Sigmoid colon (tissue), 7 donors: ENCODE measurements around the gene NEMP2. TPM values are rescaled to one million over a fixed set of nuclear protein-coding genes. Genes with fewer than 3 reads are reported as not detected.

Experiments used
- DNase-seq: peaks from one replicate; pipeline ENCODE4 v3.0.0-alpha.2; 2019
- H3K27ac ChIP-seq, 4 donors: fragments of 200-600 bp; sonication (generic); one replicate each; pipeline ENCODE4 v1.5.1; 2016 to 2019; ENCODE audit warnings: mild to moderate bottlenecking in 1 of 4
- H3K27me3 ChIP-seq, 3 donors: fragments of 200-600 bp; sonication (generic); one replicate each; pipeline ENCODE4 v1.5.1; 2019; ENCODE audit warnings: mild to moderate bottlenecking in 1 of 3
- H3K36me3 ChIP-seq, 4 donors: fragments of 200-600 bp; sonication (generic); one replicate each; pipeline ENCODE4 v1.5.1; 2016 to 2019
- H3K4me1 ChIP-seq, 4 donors: fragments of 200-600 bp; sonication (generic); one replicate each; pipeline ENCODE4 v1.5.1; 2017 to 2019
- H3K4me3 ChIP-seq, 4 donors: fragments of 200-600 bp; sonication (generic); one replicate each; pipeline ENCODE4 v1.5.1; 2017 to 2019; ENCODE audit warnings: mild to moderate bottlenecking in 2 of 4, moderate library complexity in 1 of 4
- H3K9me3 ChIP-seq, 4 donors: fragments of 200-600 bp in 3 of 4; sonication (generic) in 3 of 4; one replicate each; pipeline versions ENCODE4 v1.5.1 to v1.6.1; 2013 to 2019
- CTCF ChIP-seq, 4 experiments: fragments of 450-650 bp in 3 of 4; fragments of 200-600 bp in 1 of 4; IDR thresholded peaks; one replicate each; pipeline ENCODE4 v1.5.1; 2016 to 2019; ENCODE audit warnings: antibody characterized with exemption in 4 of 4, mild to moderate bottlenecking in 3 of 4, moderate library complexity in 2 of 4
- EP300 ChIP-seq, 4 donors: sonication (generic); formaldehyde crosslinking; IDR thresholded peaks; one replicate each; pipeline ENCODE4 v1.6.1; 2017; ENCODE audit warnings: antibody characterized with exemption in 4 of 4
- POLR2A ChIP-seq, 2 donors: fragments of 450-650 bp; IDR thresholded peaks; one replicate each; pipeline ENCODE4 v1.6.1; 2016; ENCODE audit warnings: antibody characterized with exemption in 2 of 2, mild to moderate bottlenecking in 2 of 2, moderate library complexity in 2 of 2
- POLR2AphosphoS5 ChIP-seq, 4 donors: sonication (generic); formaldehyde crosslinking; IDR thresholded peaks; one replicate each; pipeline ENCODE4 v1.6.1; 2017; ENCODE audit warnings: antibody characterized with exemption in 4 of 4
- WGBS, 2 donors: extraction: QIAGEN DNeasy Blood & Tissue Kit; methylation state at CpG; one replicate each; pipeline ENCODE4 v1.1.7; 2013; 5-methylcytosine and 5-hydroxymethylcytosine counted together
- intact Hi-C: fragments of 100-400 bp; cut with DNase I; formaldehyde crosslinking; loops from one replicate; pipeline ENCODE4 v1.15.1; 2023
- polyA plus RNA-seq, 3 donors: library from polyadenylated mRNA; stranded (reverse); fragments of 200-250 nt; gene quantifications; one replicate each; pipeline ENCODE4 v1.2.3, GENCODE V29; 2013
- total RNA-seq, 4 donors: library from RNA; depleted of rRNA; stranded (reverse); fragments of >200 nt; gene quantifications; one replicate each; pipeline ENCODE4 v1.1.0, GENCODE V29; 2016
- donor health status: healthy with polysubstance abuse.
- donor health status: Bipolar disorder and iron deficiency.
- donor health status: healthy.

Gene NEMP2
- total and polyA plus RNA-seq, 7 donors, result 0.23 to 6.8 (median 3.1) TPM

- intact Hi-C loops, result no loop called here
- Histone ChIP-seq H3K4me1 (no peaks in the 10 kb centered on the region), H3K4me3 (no peak overlapping the region), H3K36me3 (no peaks in the 10 kb centered on the region), H3K27me3 (no peaks in the 10 kb centered on the region), H3K9me3 (no peaks in the 10 kb centered on the region), H3K27ac (no peak overlapping the region)
- WGBS, 2 donors, result 89 to 96% methylated on average over 8 of the region's 8 CpGs
- no peak for DNase-seq
- TF ChIP-seq EP300 (IDR thresholded peaks at IDR 0.05), result no peak
- no peak for TF ChIP-seq POLR2AphosphoS5 (IDR thresholded peaks at IDR 0.05)
- no peak for TF ChIP-seq POLR2A (IDR thresholded peaks at IDR 0.05)
- TF ChIP-seq CTCF (IDR thresholded peaks at IDR 0.05), result no peak
Measured at GRCh38 chr2:190458352-190459107, 76.0 kb downstream of the NEMP2 start.

GRCh38 chr2:190457256-190457655 is 77.3 kb downstream of the NEMP2 start:
- WGBS, 2 donors, result 96 to 99% methylated on average over 2 of the region's 2 CpGs
- no peak for TF ChIP-seq EP300 (IDR thresholded peaks at IDR 0.05)
- no peak for TF ChIP-seq POLR2A (IDR thresholded peaks at IDR 0.05)
- Histone ChIP-seq H3K4me1 (no peaks in the 10 kb centered on the region), H3K36me3 (no peaks in the 10 kb centered on the region), H3K27ac (no peak overlapping the region), H3K4me3 (no peak overlapping the region), H3K9me3 (no peaks in the 10 kb centered on the region), H3K27me3 (no peaks in the 10 kb centered on the region)
- no peak for DNase-seq
- intact Hi-C loops, result no loop called here

GRCh38 chr2:190456833-190457232 is 77.7 kb downstream of the NEMP2 start:
- intact Hi-C loops, result no loop called here
- no peak for DNase-seq
- no peaks in the 10 kb centered on the region for H3K9me3 ChIP-seq
- WGBS, 2 donors, result 66 to 79% methylated on average over 7 of the region's 7 CpGs
- H3K27me3 ChIP-seq, result no peaks in the 10 kb centered on the region
- no peaks in the 10 kb centered on the region for H3K4me1 ChIP-seq
- no peak overlapping the region for H3K27ac ChIP-seq
- TF ChIP-seq POLR2A (IDR thresholded peaks at IDR 0.05) (no peak), CTCF (IDR thresholded peaks at IDR 0.05) (no peak), POLR2AphosphoS5 (IDR thresholded peaks at IDR 0.05) (no peak), EP300 (IDR thresholded peaks at IDR 0.05) (no peak)
- H3K36me3 ChIP-seq, result no peaks in the 10 kb centered on the region
- no peak overlapping the region for H3K4me3 ChIP-seq

- TF ChIP-seq EP300 (IDR thresholded peaks at IDR 0.05) (no peak), POLR2AphosphoS5 (IDR thresholded peaks at IDR 0.05) (no peak), CTCF (IDR thresholded peaks at IDR 0.05) (no peak)
- Histone ChIP-seq H3K4me1 (no peaks in the 10 kb centered on the region), H3K4me3 (no peak overlapping the region), H3K27me3 (no peaks in the 10 kb centered on the region), H3K27ac (no peak overlapping the region), H3K36me3 (no peaks in the 10 kb centered on the region), H3K9me3 (no peaks in the 10 kb centered on the region)
- no peak for DNase-seq
- 84% methylated on average over 7 of the region's 7 CpGs for WGBS, 2 donors
- intact Hi-C loops, result no loop called here
Measured at GRCh38 chr2:190455358-190456095, 79.0 kb downstream of the NEMP2 start.

GRCh38 chr2:190454795-190455194 is 79.7 kb downstream of the NEMP2 start:
- 96 to 98% methylated on average over 2 of the region's 2 CpGs for WGBS, 2 donors
- intact Hi-C loops, result no loop called here
- Histone ChIP-seq H3K27me3 (no peaks in the 10 kb centered on the region), H3K36me3 (no peaks in the 10 kb centered on the region), H3K4me3 (no peak overlapping the region), H3K27ac (no peak overlapping the region), H3K4me1 (no peaks in the 10 kb centered on the region), H3K9me3 (no peaks in the 10 kb centered on the region)
- no peak for DNase-seq
- no peak for TF ChIP-seq CTCF (IDR thresholded peaks at IDR 0.05)
- TF ChIP-seq POLR2AphosphoS5 (IDR thresholded peaks at IDR 0.05), result no peak
- no peak for TF ChIP-seq EP300 (IDR thresholded peaks at IDR 0.05)
- TF ChIP-seq POLR2A (IDR thresholded peaks at IDR 0.05), result no peak
